Neural crest cell (in vitro differentiated cells): ENCODE data around the gene FYB2. TPM values are rescaled to one million over a fixed set of nuclear protein-coding genes. Genes with fewer than 3 reads are reported as not detected.
A peak's percentile ranks its signal among the peaks of the same experiment; 100 is the strongest.

Source experiments
- DNase-seq: peaks from one replicate; pipeline ENCODE4 v3.0.0; 2021; ENCODE audit warnings: low read depth, mixed read lengths, low spot score
- H3K27ac Mint-ChIP-seq: one replicate; pipeline ENCODE4 v1.8.0; 2021; ENCODE audit warnings: mild to moderate bottlenecking, mixed read lengths; ENCODE audit not compliant: unreplicated experiment
- H3K27me3 Mint-ChIP-seq: 2 replicates; pipeline ENCODE4 v1.8.0; 2021; ENCODE audit warnings: low read depth, mild to moderate bottlenecking, mixed read lengths
- H3K36me3 Mint-ChIP-seq: 2 replicates; pipeline ENCODE4 v1.8.0; 2021; ENCODE audit warnings: low read depth, mild to moderate bottlenecking, mixed read lengths
- H3K4me1 Mint-ChIP-seq: 2 replicates; pipeline ENCODE4 v1.8.0; 2021; ENCODE audit warnings: mixed read lengths
- H3K4me3 Mint-ChIP-seq: one replicate; pipeline ENCODE4 v1.8.0; 2021; ENCODE audit warnings: mild to moderate bottlenecking, mixed read lengths
- H3K9me3 Mint-ChIP-seq: 2 replicates; pipeline ENCODE4 v1.8.0; 2021; ENCODE audit warnings: mixed read lengths
- total RNA-seq: library from RNA; stranded (reverse); gene quantifications from 2 replicates; pipeline ENCODE4 v1.2.1, GENCODE V29; 2021
- TF ChIP-seq, protein P1 (sequence below): fragments of 200-600 bp; sonication (generic); conservative IDR thresholded peaks from 2 replicates; pipeline ENCODE4 v1.5.0; 2021; ENCODE audit warnings: antibody characterized with exemption, mild to moderate bottlenecking

The FYB2 gene
- total RNA-seq, 1 donor from 2014 or later: not detected

GRCh38 chr1:56825436-56825835 lies 6.2 kb upstream of the FYB2 start:
- DNase-seq: no peak
- Mint-ChIP-seq H3K27ac (no peak overlapping the region), H3K9me3 (peaks cover 10% of the 10 kb centered on the region), H3K36me3 (no peaks in the 10 kb centered on the region), H3K4me1 (peaks cover 10% of the 10 kb centered on the region), H3K4me3 (no peak overlapping the region), H3K27me3 (peaks cover 47% of the 10 kb centered on the region)
- TF ChIP-seq, protein P1, sequence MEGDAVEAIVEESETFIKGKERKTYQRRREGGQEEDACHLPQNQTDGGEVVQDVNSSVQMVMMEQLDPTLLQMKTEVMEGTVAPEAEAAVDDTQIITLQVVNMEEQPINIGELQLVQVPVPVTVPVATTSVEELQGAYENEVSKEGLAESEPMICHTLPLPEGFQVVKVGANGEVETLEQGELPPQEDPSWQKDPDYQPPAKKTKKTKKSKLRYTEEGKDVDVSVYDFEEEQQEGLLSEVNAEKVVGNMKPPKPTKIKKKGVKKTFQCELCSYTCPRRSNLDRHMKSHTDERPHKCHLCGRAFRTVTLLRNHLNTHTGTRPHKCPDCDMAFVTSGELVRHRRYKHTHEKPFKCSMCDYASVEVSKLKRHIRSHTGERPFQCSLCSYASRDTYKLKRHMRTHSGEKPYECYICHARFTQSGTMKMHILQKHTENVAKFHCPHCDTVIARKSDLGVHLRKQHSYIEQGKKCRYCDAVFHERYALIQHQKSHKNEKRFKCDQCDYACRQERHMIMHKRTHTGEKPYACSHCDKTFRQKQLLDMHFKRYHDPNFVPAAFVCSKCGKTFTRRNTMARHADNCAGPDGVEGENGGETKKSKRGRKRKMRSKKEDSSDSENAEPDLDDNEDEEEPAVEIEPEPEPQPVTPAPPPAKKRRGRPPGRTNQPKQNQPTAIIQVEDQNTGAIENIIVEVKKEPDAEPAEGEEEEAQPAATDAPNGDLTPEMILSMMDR: no peak

DNA sequence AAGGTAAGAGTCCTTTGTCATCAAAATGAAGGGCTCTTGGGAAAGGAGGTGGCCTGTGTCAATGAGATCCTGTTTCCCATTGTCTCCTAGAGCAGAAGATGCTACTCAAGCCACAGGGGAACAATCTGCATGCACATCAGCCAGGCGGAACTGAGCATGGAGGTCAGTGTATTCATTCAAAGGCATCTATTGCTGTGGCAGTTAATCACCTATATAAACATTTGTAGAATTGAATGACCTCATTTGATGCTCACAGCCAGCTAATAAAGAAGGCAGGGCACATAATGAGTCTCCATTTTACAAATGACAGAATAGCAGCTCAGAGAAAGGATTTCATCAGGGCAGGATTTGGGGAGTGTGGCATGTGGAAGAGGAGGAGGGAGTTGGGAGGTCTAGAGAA lies 5.7 kb upstream of the FYB2 start:
- no peak overlapping the region for H3K27ac Mint-ChIP-seq
- no peak for DNase-seq
- TF ChIP-seq, protein P1: no peak
- peaks cover 10% of the 10 kb centered on the region for H3K9me3 Mint-ChIP-seq
- no peaks in the 10 kb centered on the region for H3K36me3 Mint-ChIP-seq
- H3K4me1 Mint-ChIP-seq: peaks cover 10% of the 10 kb centered on the region
- peaks cover 47% of the 10 kb centered on the region for H3K27me3 Mint-ChIP-seq
- H3K4me3 Mint-ChIP-seq: no peak overlapping the region

- Mint-ChIP-seq H3K27me3 (peaks cover 47% of the 10 kb centered on the region), H3K27ac (no peak overlapping the region), H3K9me3 (peaks cover 10% of the 10 kb centered on the region), H3K36me3 (no peaks in the 10 kb centered on the region), H3K4me3 (no peak overlapping the region), H3K4me1 (peaks cover 10% of the 10 kb centered on the region)
- TF ChIP-seq, protein P1: no peak
- no peak for DNase-seq
Measured at GRCh38 chr1:56824271-56824670, 5.1 kb upstream of the FYB2 start.

DNA sequence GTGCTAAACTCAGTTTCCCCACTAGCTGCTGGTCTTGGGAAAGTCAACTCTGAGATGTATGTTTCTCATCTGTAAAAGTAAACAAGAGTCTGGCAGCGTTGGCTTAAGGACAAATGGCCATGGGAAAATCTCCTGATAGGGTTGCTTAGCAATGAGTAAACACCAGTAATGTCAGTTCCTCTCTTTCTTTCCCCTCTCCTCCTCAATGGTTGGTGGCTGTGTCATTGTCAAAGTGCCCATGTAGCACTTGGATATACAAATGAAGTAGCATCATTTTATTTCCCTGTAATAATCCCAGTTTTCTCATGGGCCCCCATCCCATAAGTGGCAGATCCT lies 2.2 kb upstream of the FYB2 start:
- peaks cover 42% of the 10 kb centered on the region for H3K27me3 Mint-ChIP-seq
- H3K4me1 Mint-ChIP-seq: peaks cover 21% of the 10 kb centered on the region
- DNase-seq: no peak
- no peak overlapping the region for H3K4me3 Mint-ChIP-seq
- no peaks in the 10 kb centered on the region for H3K36me3 Mint-ChIP-seq
- no peak overlapping the region for H3K27ac Mint-ChIP-seq
- TF ChIP-seq, protein P1: no peak
- peaks cover 9% of the 10 kb centered on the region for H3K9me3 Mint-ChIP-seq

- peaks cover 6% of the 10 kb centered on the region for H3K9me3 Mint-ChIP-seq
- H3K4me1 Mint-ChIP-seq: peaks cover 21% of the 10 kb centered on the region
- TF ChIP-seq, protein P1: peak; percentile 97
- peak; percentile 95 for DNase-seq
- H3K36me3 Mint-ChIP-seq: no peaks in the 10 kb centered on the region
- peaks cover 38% of the 10 kb centered on the region for H3K27me3 Mint-ChIP-seq
- no peak overlapping the region for H3K4me3 Mint-ChIP-seq
- H3K27ac Mint-ChIP-seq: no peak overlapping the region
Measured at GRCh38 chr1:56820755-56821461, 1.7 kb upstream of the FYB2 start.
